Mesothelial cell of epicardium (in vitro differentiated cells): Measurements from ENCODE around the gene ACTN4. TPM values are rescaled to one million over a fixed set of nuclear protein-coding genes. Genes with fewer than 3 reads are reported as not detected.
A peak's percentile ranks its signal among the peaks of the same experiment; 100 is the strongest.

Experiments used
- DNase-seq, 2 experiments: peaks; one replicate each; pipeline ENCODE4 v3.0.0; 2021; ENCODE audit warnings: low spot score in 2 of 2; ENCODE audit not compliant: unreplicated experiment in 2 of 2
- H3K27ac Mint-ChIP-seq: 2 replicates; pipeline ENCODE4 v1.8.0; 2021; ENCODE audit warnings: mixed read lengths
- H3K27me3 Mint-ChIP-seq: 2 replicates; pipeline ENCODE4 v1.8.0; 2021; ENCODE audit warnings: low read depth, mixed read lengths
- H3K36me3 Mint-ChIP-seq: 2 replicates; pipeline ENCODE4 v1.8.0; 2021; ENCODE audit warnings: mixed read lengths
- H3K4me1 Mint-ChIP-seq: 2 replicates; pipeline ENCODE4 v1.8.0; 2021; ENCODE audit warnings: mixed read lengths
- H3K4me3 Mint-ChIP-seq: 2 replicates; pipeline ENCODE4 v1.8.0; 2021; ENCODE audit warnings: mild to moderate bottlenecking, moderate library complexity, mixed read lengths
- H3K9me3 Mint-ChIP-seq: 2 replicates; pipeline ENCODE4 v1.8.0; 2021; ENCODE audit warnings: mixed read lengths
- total RNA-seq: library from RNA; stranded (reverse); gene quantifications from 3 replicates; pipeline ENCODE4 v1.2.1, GENCODE V29; 2021
- TF ChIP-seq, protein P1 (sequence below): fragments of 200-600 bp; sonication (generic); IDR thresholded peaks from one replicate; pipeline ENCODE4 v1.5.0; 2021; ENCODE audit warnings: antibody characterized with exemption; ENCODE audit not compliant: unreplicated experiment

The ACTN4 gene
- total RNA-seq, 1 donor from 2014 or later, result 452 TPM

DNA sequence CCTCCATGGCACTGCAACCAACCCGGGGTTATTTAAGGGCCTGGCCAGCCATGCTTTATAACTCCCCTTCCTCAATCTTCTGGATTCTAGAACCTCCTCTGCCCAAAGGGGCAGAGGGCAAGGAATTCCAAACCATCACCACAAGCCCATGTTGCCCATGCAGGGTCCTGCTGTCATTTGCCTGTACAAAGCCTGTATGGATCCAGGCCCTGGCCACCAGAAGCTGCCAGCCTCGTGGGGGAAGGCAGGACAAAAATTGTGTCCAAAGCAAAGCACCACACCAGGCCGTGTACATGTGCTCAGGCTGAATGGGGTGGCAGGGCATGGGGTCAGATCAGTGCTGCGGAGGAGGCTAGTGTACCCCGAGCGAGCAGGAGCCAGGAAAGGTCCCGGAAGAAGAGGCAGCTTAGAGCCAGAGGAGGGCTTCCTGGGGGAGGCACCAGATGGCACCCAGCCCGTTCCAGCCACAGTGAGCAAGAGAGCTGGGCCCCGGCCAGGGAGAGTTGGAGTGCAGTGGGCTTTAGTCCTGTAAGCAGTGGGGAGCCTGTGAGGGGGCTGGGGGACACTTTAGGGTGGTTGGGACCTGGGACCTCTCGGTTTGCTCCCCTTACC is 61.1 kb downstream of the ACTN4 start:
- DNase-seq, result no peak
- TF ChIP-seq, protein P1, sequence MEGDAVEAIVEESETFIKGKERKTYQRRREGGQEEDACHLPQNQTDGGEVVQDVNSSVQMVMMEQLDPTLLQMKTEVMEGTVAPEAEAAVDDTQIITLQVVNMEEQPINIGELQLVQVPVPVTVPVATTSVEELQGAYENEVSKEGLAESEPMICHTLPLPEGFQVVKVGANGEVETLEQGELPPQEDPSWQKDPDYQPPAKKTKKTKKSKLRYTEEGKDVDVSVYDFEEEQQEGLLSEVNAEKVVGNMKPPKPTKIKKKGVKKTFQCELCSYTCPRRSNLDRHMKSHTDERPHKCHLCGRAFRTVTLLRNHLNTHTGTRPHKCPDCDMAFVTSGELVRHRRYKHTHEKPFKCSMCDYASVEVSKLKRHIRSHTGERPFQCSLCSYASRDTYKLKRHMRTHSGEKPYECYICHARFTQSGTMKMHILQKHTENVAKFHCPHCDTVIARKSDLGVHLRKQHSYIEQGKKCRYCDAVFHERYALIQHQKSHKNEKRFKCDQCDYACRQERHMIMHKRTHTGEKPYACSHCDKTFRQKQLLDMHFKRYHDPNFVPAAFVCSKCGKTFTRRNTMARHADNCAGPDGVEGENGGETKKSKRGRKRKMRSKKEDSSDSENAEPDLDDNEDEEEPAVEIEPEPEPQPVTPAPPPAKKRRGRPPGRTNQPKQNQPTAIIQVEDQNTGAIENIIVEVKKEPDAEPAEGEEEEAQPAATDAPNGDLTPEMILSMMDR, result no peak
- Mint-ChIP-seq H3K9me3 (no peaks in the 10 kb centered on the region), H3K4me1 (no peaks in the 10 kb centered on the region), H3K36me3 (peaks cover 33% of the 10 kb centered on the region), H3K27me3 (no peaks in the 10 kb centered on the region), H3K27ac (peak overlapping the region; percentile 39), H3K4me3 (no peak overlapping the region)

- Mint-ChIP-seq H3K27me3 (no peaks in the 10 kb centered on the region), H3K27ac (no peak overlapping the region), H3K9me3 (no peaks in the 10 kb centered on the region), H3K4me3 (no peak overlapping the region), H3K4me1 (no peaks in the 10 kb centered on the region), H3K36me3 (peaks cover 27% of the 10 kb centered on the region)
- DNase-seq, result no peak
- TF ChIP-seq, protein P1, result no peak
Measured at GRCh38 chr19:38709119-38709518, 61.7 kb downstream of the ACTN4 start.

DNA sequence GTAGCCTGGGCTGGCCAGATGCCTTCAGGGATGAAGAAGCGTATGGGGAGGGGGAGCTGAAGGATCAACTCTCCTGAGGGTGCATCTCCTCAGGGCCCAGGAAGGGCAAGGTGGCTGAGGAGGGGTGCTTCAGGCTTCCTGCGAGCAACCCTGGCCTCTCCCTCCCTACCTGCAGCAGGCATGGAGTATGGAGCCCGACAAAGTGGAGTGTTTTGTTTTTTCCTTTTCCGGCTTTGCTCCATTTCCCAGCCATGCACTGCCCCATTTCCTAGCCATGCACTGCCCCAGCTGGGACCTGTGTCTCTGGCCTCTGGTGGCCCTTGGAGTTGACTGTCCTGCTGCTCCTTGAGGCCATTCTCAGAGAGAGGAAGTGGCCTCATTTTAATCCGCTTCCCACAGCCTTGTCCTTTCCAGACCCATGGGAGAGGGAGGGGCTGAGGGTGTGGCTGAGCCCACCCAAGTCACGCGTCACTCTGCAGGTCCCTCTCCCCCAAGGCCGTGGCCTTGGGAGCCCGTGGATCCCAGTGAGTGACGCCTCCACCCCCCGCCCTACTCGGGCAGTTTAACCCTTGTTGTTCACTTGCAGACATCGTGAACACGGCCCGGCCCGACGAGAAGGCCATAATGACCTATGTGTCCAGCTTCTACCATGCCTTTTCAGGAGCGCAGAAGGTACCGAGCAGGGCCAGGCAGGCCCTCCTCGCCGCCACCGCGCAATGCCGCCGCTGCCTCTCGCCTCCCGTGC is 62.4 kb downstream of the ACTN4 start:
- Mint-ChIP-seq H3K4me3 (no peak overlapping the region), H3K4me1 (no peaks in the 10 kb centered on the region), H3K27me3 (no peaks in the 10 kb centered on the region), H3K36me3 (peaks cover 24% of the 10 kb centered on the region), H3K9me3 (no peaks in the 10 kb centered on the region), H3K27ac (peak overlapping the region; percentile 69)
- DNase-seq, result no peak
- TF ChIP-seq, protein P1, result no peak

- DNase-seq, result no peak
- H3K9me3 Mint-ChIP-seq, result no peaks in the 10 kb centered on the region
- H3K4me3 Mint-ChIP-seq, result no peak overlapping the region
- no peaks in the 10 kb centered on the region for H3K27me3 Mint-ChIP-seq
- TF ChIP-seq, protein P1, result no peak
- peaks cover 24% of the 10 kb centered on the region for H3K36me3 Mint-ChIP-seq
- no peaks in the 10 kb centered on the region for H3K4me1 Mint-ChIP-seq
- peak overlapping the region; percentile 69 for H3K27ac Mint-ChIP-seq
Measured at GRCh38 chr19:38710416-38710702, 62.9 kb downstream of the ACTN4 start.

DNA sequence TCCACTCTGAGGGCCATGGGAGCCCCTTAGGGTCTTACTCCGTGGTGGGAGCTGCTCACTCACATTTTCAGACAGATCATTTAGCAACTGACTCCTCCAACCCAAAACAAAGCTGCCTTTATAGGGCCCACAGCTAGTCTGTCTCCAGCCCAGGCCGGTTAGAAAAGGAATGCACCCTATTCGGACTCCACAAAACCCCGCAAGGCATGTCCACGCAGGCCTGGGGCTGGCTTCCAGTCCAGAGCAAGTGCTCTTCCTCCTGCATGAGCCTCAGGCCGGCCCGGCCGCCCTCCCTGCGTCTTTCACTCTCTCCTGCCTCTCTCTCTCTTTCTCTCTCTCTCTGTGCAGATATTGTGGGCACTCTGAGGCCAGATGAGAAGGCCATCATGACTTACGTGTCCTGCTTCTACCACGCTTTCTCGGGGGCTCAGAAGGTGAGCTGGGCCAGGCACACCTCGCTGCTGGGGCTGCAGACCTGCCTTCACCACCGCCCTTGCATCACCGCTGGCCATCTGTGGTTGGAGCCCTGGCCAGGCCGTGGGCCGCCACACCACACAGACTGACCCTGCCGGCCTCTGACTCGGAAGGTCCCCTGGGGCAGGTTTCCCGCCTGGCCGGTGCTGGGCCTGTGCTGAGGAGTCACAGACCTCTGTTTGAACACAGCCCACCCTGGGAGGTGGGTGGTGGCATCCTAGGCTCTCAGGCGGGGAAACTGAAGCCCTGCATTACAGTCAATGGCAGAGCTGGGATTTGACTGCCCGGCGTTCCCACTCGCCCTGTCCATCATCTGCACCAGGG is 63.7 kb downstream of the ACTN4 start:
- Mint-ChIP-seq H3K27me3 (no peaks in the 10 kb centered on the region), H3K4me1 (no peaks in the 10 kb centered on the region), H3K36me3 (peaks cover 19% of the 10 kb centered on the region), H3K9me3 (no peaks in the 10 kb centered on the region), H3K4me3 (no peak overlapping the region), H3K27ac (peak overlapping the region; percentile 69)
- no peak for DNase-seq
- TF ChIP-seq, protein P1, result no peak
